Activated CD4-positive, alpha-beta T cell treated with anti-CD3 and anti-CD28 coated beads for 36 hours (primary cell): ENCODE results near the gene PEDS1. TPM values are rescaled to one million over a fixed set of nuclear protein-coding genes. Genes with fewer than 3 reads are reported as not detected.

Source experiments
- ATAC-seq: fragments of 200-7000 bp; cut with Tn5 transposase; one replicate; pipeline ENCODE4 v1.10.0; 2021; ENCODE audit warnings: mild to moderate bottlenecking, moderate library complexity
- CTCF ChIA-PET: fragments of 350-600 bp; sonication (Branson Sonifier 250); formaldehyde crosslinking; loops from one replicate; lab custom pipeline; 2021; ENCODE audit warnings: antibody characterized with exemption; lab: Charles Lee
- POLR2A ChIA-PET: fragments of 350-600 bp; sonication (Branson Sonifier 250); formaldehyde crosslinking; loops from one replicate; lab custom pipeline; 2021; ENCODE audit warnings: antibody characterized with exemption, inconsistent platforms; lab: Charles Lee
- DNase-seq: peaks from one replicate; pipeline ENCODE4 v3.0.0-alpha.2; 2020
- H3K27ac Mint-ChIP-seq: one replicate; pipeline ENCODE4 v1.8.0; 2021; ENCODE audit warnings: mixed read lengths
- H3K27me3 Mint-ChIP-seq: one replicate; pipeline ENCODE4 v1.8.0; 2021; ENCODE audit warnings: mixed read lengths
- H3K36me3 Mint-ChIP-seq: one replicate; pipeline ENCODE4 v1.8.0; 2021; ENCODE audit warnings: low read depth, mixed read lengths
- H3K4me1 Mint-ChIP-seq: one replicate; pipeline ENCODE4 v1.8.0; 2021; ENCODE audit warnings: mixed read lengths
- H3K4me3 Mint-ChIP-seq: one replicate; pipeline ENCODE4 v1.8.0; 2021; ENCODE audit warnings: mild to moderate bottlenecking, moderate library complexity, mixed read lengths
- H3K9me3 Mint-ChIP-seq: one replicate; pipeline ENCODE4 v1.8.0; 2021; ENCODE audit warnings: low read depth, mixed read lengths
- intact Hi-C, 2 experiments: fragments of 100-400 bp; cut with DNase I in 1 of 2; cut with micrococcal nuclease in 1 of 2; formaldehyde crosslinking; loops; one replicate each; pipeline versions ENCODE4 v1.14.2 to v1.15.1; 2022 to 2024; cut with DNase I, micrococcal nuclease
- total RNA-seq, 2 experiments: library from RNA; stranded (reverse); gene quantifications; one replicate each; pipeline ENCODE4 v1.2.3, GENCODE V29; 2021

PEDS1 gene
- total RNA-seq, 2 experiments from 2014 or later, result 13.2 to 16.8 TPM

- intact Hi-C loops, result no loop called here
- POLR2A ChIA-PET, result no interaction called here
- no peaks in the 10 kb centered on the region for H3K27me3 Mint-ChIP-seq
These were observed 19.9 kb downstream of the PEDS1 start for GRCh38 chr20:50133474-50134217.

GRCh38 chr20:50133041-50133440 is 20.5 kb downstream of the PEDS1 start:
- ChIA-PET POLR2A (no interaction called here), CTCF (interaction anchor here (2.2 to 2.3 kb wide), 2 partner anchors 11 to 20 kb away, joined by 7 to 18 read pairs; partner anchors contain the start of gene PEDS1)
- H3K36me3 Mint-ChIP-seq, result peaks cover 28% of the 10 kb centered on the region
- no peak overlapping the region for H3K27ac Mint-ChIP-seq
- DNase-seq, result no peak
- H3K4me3 Mint-ChIP-seq, result no peak overlapping the region
- peaks cover 13% of the 10 kb centered on the region for H3K4me1 Mint-ChIP-seq
- intact Hi-C loops, result no loop called here
- no peak for ATAC-seq
- no peaks in the 10 kb centered on the region for H3K9me3 Mint-ChIP-seq
- H3K27me3 Mint-ChIP-seq, result no peaks in the 10 kb centered on the region

More at GRCh38 chr20:50133474-50134217, 19.9 kb downstream of the PEDS1 start:
- no peak for ATAC-seq
- Mint-ChIP-seq H3K9me3 (no peaks in the 10 kb centered on the region), H3K27ac (no peak overlapping the region), H3K4me3 (no peak overlapping the region), H3K36me3 (peaks cover 23% of the 10 kb centered on the region), H3K4me1 (peaks cover 13% of the 10 kb centered on the region)
- DNase-seq, result no peak
- CTCF ChIA-PET, result interaction anchor here (0.6 to 2.2 kb wide), 12 partner anchors 11 to 471 kb away, joined by 3 to 18 read pairs (median 4); partner anchors contain the start of gene PEDS1

GRCh38 chr20:50130995-50131394 is 22.5 kb downstream of the PEDS1 start:
- POLR2A ChIA-PET, result no interaction called here
- CTCF ChIA-PET, result interaction anchor here (0.6 to 2.3 kb wide), 3 partner anchors 10 to 320 kb away, joined by 4 to 9 read pairs (median 7); partner anchors contain the start of gene PEDS1
- Mint-ChIP-seq H3K4me1 (no peaks in the 10 kb centered on the region), H3K27me3 (no peaks in the 10 kb centered on the region), H3K27ac (no peak overlapping the region), H3K9me3 (no peaks in the 10 kb centered on the region), H3K4me3 (no peak overlapping the region), H3K36me3 (peaks cover 31% of the 10 kb centered on the region)
- intact Hi-C loops, result no loop called here
- DNase-seq (no peak), ATAC-seq (no peak)

GRCh38 chr20:50130356-50130723 is 23.2 kb downstream of the PEDS1 start:
- ChIA-PET POLR2A (no interaction called here), CTCF (interaction anchor here (0.6 kb wide), 1 partner anchor 320 kb away, joined by 4 read pairs; no protein-coding TSS in a partner anchor)
- no peaks in the 10 kb centered on the region for H3K27me3 Mint-ChIP-seq
- ATAC-seq (no peak), DNase-seq (no peak)
- peaks cover 34% of the 10 kb centered on the region for H3K36me3 Mint-ChIP-seq
- H3K9me3 Mint-ChIP-seq, result no peaks in the 10 kb centered on the region
- H3K4me3 Mint-ChIP-seq, result no peak overlapping the region
- H3K27ac Mint-ChIP-seq, result peak overlapping the region; percentile 4
- intact Hi-C loops, result no loop called here
- no peaks in the 10 kb centered on the region for H3K4me1 Mint-ChIP-seq

GRCh38 chr20:50129662-50130355 is 23.7 kb downstream of the PEDS1 start:
- CTCF ChIA-PET, result interaction anchor here (0.6 kb wide), 1 partner anchor 321 kb away, joined by 4 read pairs; no protein-coding TSS in a partner anchor
- ATAC-seq (peak; percentile 87), DNase-seq (peak; percentile 36)
- Mint-ChIP-seq H3K27me3 (no peaks in the 10 kb centered on the region), H3K9me3 (no peaks in the 10 kb centered on the region), H3K4me1 (no peaks in the 10 kb centered on the region), H3K36me3 (peaks cover 40% of the 10 kb centered on the region), H3K27ac (peak overlapping the region; percentile 4), H3K4me3 (no peak overlapping the region)
- intact Hi-C loops, result no loop called here
- POLR2A ChIA-PET, result no interaction called here

GRCh38 chr20:50128520-50128905 is 25.0 kb downstream of the PEDS1 start:
- ATAC-seq (no peak), DNase-seq (no peak)
- intact Hi-C loops, result no loop called here
- POLR2A ChIA-PET, result interaction anchor here (0.7 kb wide), 1 partner anchor 25 kb away, joined by 3 read pairs; the partner anchor contains the start of gene PEDS1
- H3K36me3 Mint-ChIP-seq, result peaks cover 46% of the 10 kb centered on the region
- H3K9me3 Mint-ChIP-seq, result no peaks in the 10 kb centered on the region
- CTCF ChIA-PET, result interaction anchor here (0.7 to 1.2 kb wide), 3 partner anchors 13 to 385 kb away, joined by 3 to 4 read pairs (median 4); no protein-coding TSS in a partner anchor
- H3K27ac Mint-ChIP-seq, result no peak overlapping the region
- H3K4me1 Mint-ChIP-seq, result no peaks in the 10 kb centered on the region
- no peak overlapping the region for H3K4me3 Mint-ChIP-seq
- H3K27me3 Mint-ChIP-seq, result no peaks in the 10 kb centered on the region

- no peaks in the 10 kb centered on the region for H3K9me3 Mint-ChIP-seq
- DNase-seq (no peak), ATAC-seq (no peak)
- peaks cover 47% of the 10 kb centered on the region for H3K36me3 Mint-ChIP-seq
- ChIA-PET CTCF (interaction anchor here (0.7 to 2.0 kb wide), 5 partner anchors 10 to 385 kb away, joined by 3 to 5 read pairs (median 4); no protein-coding TSS in a partner anchor), POLR2A (interaction anchor here (0.6 to 0.7 kb wide), 2 partner anchors 25 to 57 kb away, joined by 3 read pairs; partner anchors contain the start of gene PEDS1)
- H3K4me1 Mint-ChIP-seq, result no peaks in the 10 kb centered on the region
- no peak overlapping the region for H3K27ac Mint-ChIP-seq
- intact Hi-C loops, result no loop called here
- no peaks in the 10 kb centered on the region for H3K27me3 Mint-ChIP-seq
- H3K4me3 Mint-ChIP-seq, result no peak overlapping the region
These were observed 25.7 kb downstream of the PEDS1 start for GRCh38 chr20:50127587-50128519.

GRCh38 chr20:50126662-50127061 is 26.9 kb downstream of the PEDS1 start:
- intact Hi-C loops, result no loop called here
- H3K4me3 Mint-ChIP-seq, result no peak overlapping the region
- no peaks in the 10 kb centered on the region for H3K4me1 Mint-ChIP-seq
- ATAC-seq (no peak), DNase-seq (no peak)
- peaks cover 47% of the 10 kb centered on the region for H3K36me3 Mint-ChIP-seq
- ChIA-PET CTCF (interaction anchor here (2.0 kb wide), 1 partner anchor 43 kb away, joined by 5 read pairs; no protein-coding TSS in a partner anchor), POLR2A (no interaction called here)
- H3K27me3 Mint-ChIP-seq, result no peaks in the 10 kb centered on the region
- no peaks in the 10 kb centered on the region for H3K9me3 Mint-ChIP-seq
- no peak overlapping the region for H3K27ac Mint-ChIP-seq

- ATAC-seq (no peak), DNase-seq (no peak)
- ChIA-PET POLR2A (no interaction called here), CTCF (interaction anchor here (0.9 to 6.1 kb wide), 2 partner anchors 44 to 53 kb away, joined by 4 to 58 read pairs; no protein-coding TSS in a partner anchor)
- Mint-ChIP-seq H3K9me3 (no peaks in the 10 kb centered on the region), H3K4me3 (no peak overlapping the region), H3K27me3 (no peaks in the 10 kb centered on the region), H3K27ac (no peak overlapping the region), H3K36me3 (peaks cover 45% of the 10 kb centered on the region), H3K4me1 (no peaks in the 10 kb centered on the region)
- intact Hi-C loops, result no loop called here
These were observed 28.2 kb downstream of the PEDS1 start for GRCh38 chr20:50125279-50125678.

GRCh38 chr20:50124496-50124895 is 29.0 kb downstream of the PEDS1 start:
- Mint-ChIP-seq H3K36me3 (peaks cover 40% of the 10 kb centered on the region), H3K4me3 (no peak overlapping the region), H3K9me3 (no peaks in the 10 kb centered on the region), H3K4me1 (no peaks in the 10 kb centered on the region), H3K27me3 (no peaks in the 10 kb centered on the region), H3K27ac (no peak overlapping the region)
- DNase-seq (no peak), ATAC-seq (no peak)
- intact Hi-C loops, result loop anchor here in 1 of 2 experiments (5.0 kb wide), 1 partner anchor 338 kb away; no protein-coding TSS in a partner anchor
- POLR2A ChIA-PET, result interaction anchor here (1.0 kb wide), 1 partner anchor 42 kb away, joined by 6 read pairs; no protein-coding TSS in a partner anchor
- CTCF ChIA-PET, result interaction anchor here (0.9 to 6.1 kb wide), 3 partner anchors 12 to 54 kb away, joined by 4 to 58 read pairs (median 5); no protein-coding TSS in a partner anchor
